IMR-90 (cell line): ENCODE measurements around the gene GFER. TPM values are rescaled to one million over a fixed set of nuclear protein-coding genes. Genes with fewer than 3 reads are reported as not detected.

Experiments used
- ELK1 ChIP-seq: fragments of 150-350 bp; IDR thresholded peaks from 2 replicates; pipeline ENCODE4 v1.6.1; 2016; ENCODE audit warnings: low read depth, mild to moderate bottlenecking, low read length, moderate library complexity, borderline replicate concordance
- polyA plus RNA-seq, 3 experiments: library from polyadenylated mRNA; depleted of rRNA; stranded (reverse); fragments of >200 nt; gene quantifications; 2 replicates each; pipeline ENCODE4 v1.2.3, GENCODE V29; 2012; ENCODE audit warnings: low replicate concordance in 1 of 3
- total RNA-seq: library from RNA; depleted of rRNA; stranded (reverse); fragments of >200 nt; gene quantifications from 2 replicates; pipeline ENCODE4 v1.2.3, GENCODE V29; 2012

GFER gene
- total and polyA plus RNA-seq, 2 of the 4 experiments (the other 2 are of a cell fraction): 6.8 to 19.8 TPM

- TF ChIP-seq ELK1: no peak
Measured at GRCh38 chr16:2001456-2002355, 17.7 kb downstream of the GFER start (continued).
